IMR-90 (cell line): Measurements from ENCODE around the gene NDUFAF5. TPM values are rescaled to one million over a fixed set of nuclear protein-coding genes. Genes with fewer than 3 reads are reported as not detected.

Experiments used
- ATAC-seq: fragments of 200-7000 bp; cut with Tn5 transposase; 2 replicates; pipeline ENCODE4 v1.9.1; 2020; ENCODE audit warnings: low read depth, mild to moderate bottlenecking, moderate library complexity
- BruUV-seq: library from RNA; stranded (reverse); fragments of 400-500 nt; replicated peaks from 2 replicates; lab custom pipeline; 2021; lab: Mats Ljungman, UMichigan
- CTCF ChIA-PET: fragments of 300-600 bp; formaldehyde crosslinking; extraction: SDS; loops from one replicate; lab custom pipeline; 2021; ENCODE audit warnings: antibody characterized with exemption; lab: Yijun Ruan, JAX
- POLR2A ChIA-PET: fragments of 300-600 bp; sonication (Branson Sonifier 250); formaldehyde crosslinking; loops from one replicate; lab custom pipeline; 2022; ENCODE audit warnings: antibody characterized with exemption; ENCODE audit not compliant: unreplicated experiment; lab: Charles Lee
- DNase-seq: peaks from one replicate; pipeline ENCODE4 v3.0.0; 2013
- H2AFZ ChIP-seq: replicated peaks from 2 replicates; pipeline ENCODE3; 2013; ENCODE audit warnings: low read length, mild to moderate bottlenecking; ENCODE audit not compliant: poor library complexity
- H2AK5ac ChIP-seq: 2 replicates; pipeline ENCODE4 v1.6.1; 2013; ENCODE audit warnings: low read depth, low read length, inconsistent platforms
- H2AK9ac ChIP-seq: replicated peaks from 2 replicates; pipeline ENCODE3; 2013; ENCODE audit warnings: mild to moderate bottlenecking, low read depth, low read length, moderate library complexity; ENCODE audit not compliant: poor library complexity
- H2BK120ac ChIP-seq: 2 replicates; pipeline ENCODE4 v1.6.1; 2013; ENCODE audit warnings: low read depth, low read length, inconsistent platforms
- H2BK15ac ChIP-seq: 3 replicates; pipeline ENCODE4 v1.6.1; 2013; ENCODE audit warnings: low read depth, low read length, inconsistent platforms
- H2BK20ac ChIP-seq: 2 replicates; pipeline ENCODE4 v1.6.1; 2013; ENCODE audit warnings: low read depth, mild to moderate bottlenecking, inconsistent platforms, low read length, moderate library complexity
- H2BK5ac ChIP-seq: 2 replicates; pipeline ENCODE4 v1.6.1; 2013; ENCODE audit warnings: mild to moderate bottlenecking, low read depth, low read length, inconsistent platforms; ENCODE audit not compliant: poor library complexity, severe bottlenecking
- H3K14ac ChIP-seq: replicated peaks from 2 replicates; pipeline ENCODE4 v1.6.1; 2013; ENCODE audit warnings: low read depth, low read length, inconsistent platforms
- H3K18ac ChIP-seq: 2 replicates; pipeline ENCODE4 v1.6.1; 2013; ENCODE audit warnings: low read depth, low read length, control low read depth
- H3K23ac ChIP-seq: 2 replicates; pipeline ENCODE4 v1.6.1; 2013; ENCODE audit warnings: low read depth, low read length, inconsistent platforms
- H3K27ac ChIP-seq: 2 replicates; pipeline ENCODE4 v1.5.1; 2013; ENCODE audit warnings: mild to moderate bottlenecking, control low read depth, low read length; ENCODE audit not compliant: insufficient read depth
- H3K27me3 ChIP-seq: 2 replicates; pipeline ENCODE4 v1.6.1; 2013; ENCODE audit warnings: low read length; ENCODE audit not compliant: control insufficient read depth, insufficient read depth
- H3K36me3 ChIP-seq: 2 replicates; pipeline ENCODE4 v1.6.1; 2013; ENCODE audit warnings: low read length, mixed read lengths; ENCODE audit not compliant: control insufficient read depth, insufficient read depth
- H3K4ac ChIP-seq: 2 replicates; pipeline ENCODE4 v1.6.1; 2013; ENCODE audit warnings: low read depth, low read length, inconsistent platforms
- H3K4me1 ChIP-seq: 2 replicates; pipeline ENCODE4 v1.6.1; 2013; ENCODE audit warnings: low read length, mixed read lengths; ENCODE audit not compliant: control insufficient read depth, insufficient read depth
- H3K4me2 ChIP-seq: 2 replicates; pipeline ENCODE4 v1.6.1; 2013; ENCODE audit warnings: low read depth, mild to moderate bottlenecking, control low read depth, low read length, moderate library complexity
- H3K4me3 ChIP-seq: 2 replicates; pipeline ENCODE4 v1.5.1; 2013; ENCODE audit warnings: low read depth, mild to moderate bottlenecking, control low read depth, low read length, moderate library complexity; ENCODE audit not compliant: insufficient read depth
- H3K56ac ChIP-seq: 2 replicates; pipeline ENCODE4 v1.6.1; 2013; ENCODE audit warnings: low read length, inconsistent platforms; ENCODE audit not compliant: insufficient read depth; ENCODE audit errors: extremely low read depth
- H3K79me1 ChIP-seq, 2 experiments: 2 replicates each; pipeline ENCODE4 v1.6.1; 2013; ENCODE audit warnings: low read length in 2 of 2, inconsistent platforms in 1 of 2, low read depth in 1 of 2
- H3K9ac ChIP-seq: 2 replicates; pipeline ENCODE4 v1.6.1; 2013; ENCODE audit warnings: low read depth, low read length, control low read depth
- H3K9me1 ChIP-seq: 2 replicates; pipeline ENCODE4 v1.6.1; 2013; ENCODE audit warnings: low read length, inconsistent platforms; ENCODE audit not compliant: insufficient read depth
- H3K9me3 ChIP-seq: 2 replicates; pipeline ENCODE4 v1.6.1; 2013; ENCODE audit warnings: low read length; ENCODE audit not compliant: control insufficient read depth, insufficient read depth
- H4K20me1 ChIP-seq: 2 replicates; pipeline ENCODE4 v1.6.1; 2013; ENCODE audit warnings: low read length, inconsistent platforms; ENCODE audit not compliant: insufficient read depth
- H4K5ac ChIP-seq: 2 replicates; pipeline ENCODE4 v1.6.1; 2013; ENCODE audit warnings: mild to moderate bottlenecking, low read depth, low read length, control low read depth
- H4K8ac ChIP-seq, 2 experiments: 2 replicates each; pipeline ENCODE4 v1.6.1; 2013; ENCODE audit warnings: low read depth in 2 of 2, low read length in 2 of 2, control low read depth in 1 of 2, inconsistent platforms in 1 of 2
- H4K91ac ChIP-seq: 2 replicates; pipeline ENCODE4 v1.6.1; 2013; ENCODE audit warnings: low read depth, low read length, inconsistent platforms; ENCODE audit not compliant: insufficient read depth
- BHLHE40 ChIP-seq: fragments of 150-350 bp; IDR thresholded peaks from 2 replicates; pipeline ENCODE4 v1.6.1; 2016; ENCODE audit warnings: mild to moderate bottlenecking, low read depth, low read length
- CEBPB ChIP-seq: IDR thresholded peaks from 2 replicates; pipeline ENCODE4 v1.6.1; 2012; ENCODE audit warnings: low read depth, low read length, improper control_type of control experiment
- CHD1 ChIP-seq: IDR thresholded peaks from 2 replicates; pipeline ENCODE4 v1.6.1; 2012; ENCODE audit warnings: low read depth, low read length, improper control_type of control experiment
- FOS ChIP-seq: fragments of 150-350 bp; IDR thresholded peaks from 2 replicates; pipeline ENCODE4 v1.6.1; 2016; ENCODE audit warnings: low read depth, low read length
- MAFK ChIP-seq: IDR thresholded peaks from 2 replicates; pipeline ENCODE4 v1.6.1; 2012; ENCODE audit warnings: low read depth, low read length, improper control_type of control experiment
- MAZ ChIP-seq: IDR thresholded peaks from 2 replicates; pipeline ENCODE4 v1.6.1; 2012; ENCODE audit warnings: low read depth, mild to moderate bottlenecking, low read length, improper control_type of control experiment, moderate library complexity, borderline replicate concordance
- MXI1 ChIP-seq: IDR thresholded peaks from 2 replicates; pipeline ENCODE4 v1.6.1; 2012; ENCODE audit warnings: low read depth, mild to moderate bottlenecking, low read length, moderate library complexity, borderline replicate concordance
- NFE2L2 ChIP-seq: fragments of 150-350 bp; IDR thresholded peaks from 2 replicates; pipeline ENCODE4 v1.6.1; 2016; ENCODE audit warnings: low read depth, mild to moderate bottlenecking, low read length
- POLR2A ChIP-seq: IDR thresholded peaks from 2 replicates; pipeline ENCODE4 v1.6.1; 2012; ENCODE audit warnings: mild to moderate bottlenecking, low read depth, low read length
- RAD21 ChIP-seq: IDR thresholded peaks from 2 replicates; pipeline ENCODE4 v1.6.1; 2012; ENCODE audit warnings: low read length, improper control_type of control experiment
- RCOR1 ChIP-seq: IDR thresholded peaks from 2 replicates; pipeline ENCODE4 v1.6.1; 2012; ENCODE audit warnings: mild to moderate bottlenecking, low read length, improper control_type of control experiment; ENCODE audit not compliant: insufficient replicate concordance
- RFX5 ChIP-seq: IDR thresholded peaks from 2 replicates; pipeline ENCODE4 v1.8.0; 2012; ENCODE audit warnings: low read depth, mild to moderate bottlenecking, low read length, moderate library complexity
- SMC3 ChIP-seq: fragments of 150-350 bp; IDR thresholded peaks from 2 replicates; pipeline ENCODE4 v1.6.1; 2016; ENCODE audit warnings: low read depth, mild to moderate bottlenecking, antibody characterized with exemption, low read length, moderate library complexity
- USF2 ChIP-seq: fragments of 150-350 bp; IDR thresholded peaks from 2 replicates; pipeline ENCODE4 v1.6.1; 2017; ENCODE audit warnings: mild to moderate bottlenecking, antibody characterized with exemption, low read length, low read depth
- WGBS, 2 experiments: methylation state at CpG; one replicate each; pipeline versions ENCODE4 v1.1.5 to v1.1.7; 2013; ENCODE audit warnings: missing lambda C conversion rate in 2 of 2; ENCODE audit not compliant: insufficient read length in 1 of 2; ENCODE audit errors: extremely low coverage in 2 of 2; 5-methylcytosine and 5-hydroxymethylcytosine counted together
- dilution Hi-C: fragments of 300-500 bp; cut with HindIII; formaldehyde crosslinking; loops from one replicate; pipeline ENCODE4 v1.14.3; 2018; ENCODE audit warnings: low sequenced_read_pairs; ENCODE audit not compliant: unreplicated experiment
- in situ Hi-C: fragments of 300-500 bp; cut with MboI; formaldehyde crosslinking; loops from 3 replicates; pipeline ENCODE4 v1.14.3; 2019; ENCODE audit warnings: low sequenced_read_pairs, inconsistent platforms, mixed read lengths
- intact Hi-C: fragments of 100-400 bp; cut with micrococcal nuclease; formaldehyde crosslinking; loops from 2 replicates; pipeline ENCODE4 v1.10.0; 2022
- polyA plus RNA-seq, 3 experiments: library from polyadenylated mRNA; depleted of rRNA; stranded (reverse); fragments of >200 nt; gene quantifications; 2 replicates each; pipeline ENCODE4 v1.2.3, GENCODE V29; 2012; ENCODE audit warnings: low replicate concordance in 1 of 3
- total RNA-seq: library from RNA; depleted of rRNA; stranded (reverse); fragments of >200 nt; gene quantifications from 2 replicates; pipeline ENCODE4 v1.2.3, GENCODE V29; 2012
- TF ChIP-seq, protein P1 (sequence below): conservative IDR thresholded peaks from 2 replicates; pipeline ENCODE4 v1.5.1; 2012; ENCODE audit warnings: mild to moderate bottlenecking, low read depth, low read length, improper control_type of control experiment
- TF ChIP-seq, protein P2 (sequence below): fragments of 150-350 bp; IDR thresholded peaks from 2 replicates; pipeline ENCODE4 v1.6.1; 2016; ENCODE audit warnings: low read depth, mild to moderate bottlenecking, low read length, moderate library complexity, borderline replicate concordance

Gene NDUFAF5
- total and polyA plus RNA-seq, 2 of the 4 experiments (the other 2 are of a cell fraction), result 6.8 to 12.3 TPM

DNA sequence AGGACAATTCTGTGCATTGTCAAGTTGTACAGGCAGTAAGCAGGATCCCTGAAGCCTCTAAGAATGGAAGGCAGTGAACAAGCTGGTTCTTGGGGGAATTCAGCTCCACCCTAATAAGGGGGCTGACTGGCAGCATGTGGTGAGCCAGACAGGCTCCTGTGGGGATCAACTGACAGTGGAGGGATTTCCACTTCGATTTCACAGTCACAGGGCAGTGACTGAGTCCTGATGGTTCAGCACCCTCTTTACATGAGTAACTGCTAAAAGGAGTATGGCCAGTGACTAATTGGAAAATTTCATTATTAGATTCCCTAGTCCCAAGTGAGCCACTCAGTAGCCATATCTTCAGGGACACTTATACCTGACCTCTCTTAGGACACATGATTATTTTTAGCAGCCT, 78.4 kb downstream of the NDUFAF5 start:
- no peak for ATAC-seq
- no peak overlapping the region for H2AK9ac ChIP-seq
- H3K18ac ChIP-seq, result no peak overlapping the region
- H4K5ac ChIP-seq, result no peak overlapping the region
- H2BK15ac ChIP-seq, result no peak overlapping the region
- no peaks in the 10 kb centered on the region for H3K4me1 ChIP-seq
- H3K36me3 ChIP-seq, result no peaks in the 10 kb centered on the region
- intact Hi-C loops, result no loop called here
- no peak overlapping the region for H3K14ac ChIP-seq
- no peak for DNase-seq
- no peak overlapping the region for H4K91ac ChIP-seq
- no peak overlapping the region for H3K56ac ChIP-seq
- ChIA-PET POLR2A (no interaction called here), CTCF (no interaction called here)
- H3K9me1 ChIP-seq, result no peaks in the 10 kb centered on the region
- H2BK20ac ChIP-seq, result no peak overlapping the region
- H4K20me1 ChIP-seq, result no peaks in the 10 kb centered on the region
- no peaks in the 10 kb centered on the region for H3K27me3 ChIP-seq
- no peak overlapping the region for H2AFZ ChIP-seq
- H3K4me2 ChIP-seq, result no peak overlapping the region
- no peak overlapping the region for H3K4ac ChIP-seq
- dilution Hi-C loops, result no loop called here
- no peak overlapping the region for H4K8ac ChIP-seq
- no peak overlapping the region for H3K27ac ChIP-seq
- H2BK5ac ChIP-seq, result no peak overlapping the region
- H2AK5ac ChIP-seq, result no peak overlapping the region
- H2BK120ac ChIP-seq, result no peak overlapping the region
- no TSS peak for BruUV-seq
- no peak overlapping the region for H3K4me3 ChIP-seq
- no CpG with 5 or more reads among the region's 1 CpG for WGBS, 2 experiments
- no peak overlapping the region for H3K9ac ChIP-seq
- H3K9me3 ChIP-seq, result 0 out of 2 replicates have a peak, but pooled peaks cover 1% of the 10 kb centered on the region
- TF ChIP-seq RCOR1 (no peak), POLR2A (no peak), RFX5 (no peak), USF2 (no peak), MXI1 (no peak), MAZ (no peak), CEBPB (no peak), FOS (no peak), BHLHE40 (no peak), RAD21 (no peak), NFE2L2 (no peak), CHD1 (no peak), SMC3 (no peak), MAFK (no peak)
- TF ChIP-seq, protein P1, sequence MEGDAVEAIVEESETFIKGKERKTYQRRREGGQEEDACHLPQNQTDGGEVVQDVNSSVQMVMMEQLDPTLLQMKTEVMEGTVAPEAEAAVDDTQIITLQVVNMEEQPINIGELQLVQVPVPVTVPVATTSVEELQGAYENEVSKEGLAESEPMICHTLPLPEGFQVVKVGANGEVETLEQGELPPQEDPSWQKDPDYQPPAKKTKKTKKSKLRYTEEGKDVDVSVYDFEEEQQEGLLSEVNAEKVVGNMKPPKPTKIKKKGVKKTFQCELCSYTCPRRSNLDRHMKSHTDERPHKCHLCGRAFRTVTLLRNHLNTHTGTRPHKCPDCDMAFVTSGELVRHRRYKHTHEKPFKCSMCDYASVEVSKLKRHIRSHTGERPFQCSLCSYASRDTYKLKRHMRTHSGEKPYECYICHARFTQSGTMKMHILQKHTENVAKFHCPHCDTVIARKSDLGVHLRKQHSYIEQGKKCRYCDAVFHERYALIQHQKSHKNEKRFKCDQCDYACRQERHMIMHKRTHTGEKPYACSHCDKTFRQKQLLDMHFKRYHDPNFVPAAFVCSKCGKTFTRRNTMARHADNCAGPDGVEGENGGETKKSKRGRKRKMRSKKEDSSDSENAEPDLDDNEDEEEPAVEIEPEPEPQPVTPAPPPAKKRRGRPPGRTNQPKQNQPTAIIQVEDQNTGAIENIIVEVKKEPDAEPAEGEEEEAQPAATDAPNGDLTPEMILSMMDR, result no peak
- TF ChIP-seq, protein P2, sequence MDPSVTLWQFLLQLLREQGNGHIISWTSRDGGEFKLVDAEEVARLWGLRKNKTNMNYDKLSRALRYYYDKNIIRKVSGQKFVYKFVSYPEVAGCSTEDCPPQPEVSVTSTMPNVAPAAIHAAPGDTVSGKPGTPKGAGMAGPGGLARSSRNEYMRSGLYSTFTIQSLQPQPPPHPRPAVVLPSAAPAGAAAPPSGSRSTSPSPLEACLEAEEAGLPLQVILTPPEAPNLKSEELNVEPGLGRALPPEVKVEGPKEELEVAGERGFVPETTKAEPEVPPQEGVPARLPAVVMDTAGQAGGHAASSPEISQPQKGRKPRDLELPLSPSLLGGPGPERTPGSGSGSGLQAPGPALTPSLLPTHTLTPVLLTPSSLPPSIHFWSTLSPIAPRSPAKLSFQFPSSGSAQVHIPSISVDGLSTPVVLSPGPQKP, result no peak
- no peaks in the 10 kb centered on the region for H3K79me1 ChIP-seq
- in situ Hi-C loops, result no loop called here
- H3K23ac ChIP-seq, result no peak overlapping the region
